Endodermal cell (in vitro differentiated cells): ENCODE data around the gene OR2A14. TPM values are rescaled to one million over a fixed set of nuclear protein-coding genes. Genes with fewer than 3 reads are reported as not detected.

ENCODE experiments used
- DNase-seq: peaks from one replicate; pipeline ENCODE4 v3.0.0-alpha.2; 2017
- H3K27ac ChIP-seq: 2 replicates; pipeline ENCODE4 v1.5.1; 2013; ENCODE audit warnings: mild to moderate bottlenecking, low read depth, low read length, moderate library complexity
- H3K27me3 ChIP-seq: 2 replicates; pipeline ENCODE4 v1.6.1; 2013; ENCODE audit warnings: mild to moderate bottlenecking, low read length, moderate library complexity; ENCODE audit not compliant: insufficient read depth, control insufficient read depth, poor library complexity, severe bottlenecking
- H3K36me3 ChIP-seq: 2 replicates; pipeline ENCODE4 v1.7.0; 2013; ENCODE audit warnings: mild to moderate bottlenecking, low read length, moderate library complexity; ENCODE audit not compliant: control insufficient read depth, insufficient read depth
- H3K4me1 ChIP-seq: one replicate; pipeline ENCODE4 v1.7.0; 2013; ENCODE audit warnings: low read length; ENCODE audit not compliant: control insufficient read depth, insufficient read depth
- H3K4me3 ChIP-seq: 2 replicates; pipeline ENCODE4 v1.5.1; 2013; ENCODE audit warnings: mild to moderate bottlenecking, low read length, moderate library complexity
- H3K9ac ChIP-seq: 2 replicates; pipeline ENCODE4 v1.6.1; 2013; ENCODE audit warnings: mild to moderate bottlenecking, low read length, moderate library complexity; ENCODE audit not compliant: poor library complexity, severe bottlenecking; ENCODE audit errors: extremely low read depth
- H3K9me3 ChIP-seq: 2 replicates; pipeline ENCODE4 v1.6.1; 2013; ENCODE audit warnings: mild to moderate bottlenecking, low read length, moderate library complexity; ENCODE audit not compliant: control insufficient read depth
- H3K27ac Mint-ChIP-seq: 2 replicates; pipeline ENCODE4 v1.8.0; 2020; ENCODE audit warnings: mixed read lengths
- H3K27me3 Mint-ChIP-seq: 2 replicates; pipeline ENCODE4 v1.8.0; 2021; ENCODE audit warnings: mild to moderate bottlenecking, mixed read lengths; ENCODE audit not compliant: insufficient read depth
- H3K36me3 Mint-ChIP-seq: 2 replicates; pipeline ENCODE4 v1.8.0; 2020; ENCODE audit warnings: low read depth, mixed read lengths
- H3K4me1 Mint-ChIP-seq: 2 replicates; pipeline ENCODE4 v1.8.0; 2020; ENCODE audit warnings: mixed read lengths
- H3K4me3 Mint-ChIP-seq: 2 replicates; pipeline ENCODE4 v1.8.0; 2020; ENCODE audit warnings: mild to moderate bottlenecking, moderate library complexity, mixed read lengths
- H3K9me3 Mint-ChIP-seq: 2 replicates; pipeline ENCODE4 v1.8.0; 2020; ENCODE audit warnings: mild to moderate bottlenecking, mixed read lengths
- CTCF ChIP-seq: fragments of 200-600 bp; sonication (generic); conservative IDR thresholded peaks from 2 replicates; pipeline ENCODE4 v1.5.0; 2021; ENCODE audit warnings: antibody characterized with exemption, mild to moderate bottlenecking
- WGBS, 2 experiments: methylation state at CpG; one replicate each; pipeline versions ENCODE4 v1.1.5 to v1.1.7; 2013; ENCODE audit warnings: missing lambda C conversion rate in 2 of 2, mixed read lengths in 1 of 2; ENCODE audit not compliant: insufficient coverage in 1 of 2, insufficient read length in 1 of 2; 5-methylcytosine and 5-hydroxymethylcytosine counted together
- total RNA-seq, 2 donors: library from RNA; stranded (reverse); fragmentation: NEBNext Ultra II Directional in 1 of 2; extraction: Animal tissue kit (Norgen Biotek cat#: 25700) in 1 of 2; gene quantifications; 2 replicates in 1 of 2; 3 replicates in 1 of 2; pipeline ENCODE4 v1.2.1, GENCODE V29; 2021

The OR2A14 gene
- total RNA-seq, 2 donors from 2014 or later = not detected

- Histone ChIP-seq H3K4me3 (no peak overlapping the region), H3K27ac (no peak overlapping the region), H3K9me3 (peaks cover 4% of the 10 kb centered on the region), H3K9ac (no peak overlapping the region), H3K4me1 (no peaks in the 10 kb centered on the region), H3K27me3 (no peaks in the 10 kb centered on the region), H3K36me3 (no peaks in the 10 kb centered on the region)
- Mint-ChIP-seq H3K36me3 (no peaks in the 10 kb centered on the region), H3K4me3 (no peak overlapping the region), H3K9me3 (peaks cover 3% of the 10 kb centered on the region), H3K4me1 (peaks cover 1% of the 10 kb centered on the region), H3K27me3 (no peaks in the 10 kb centered on the region), H3K27ac (no peak overlapping the region)
- DNase-seq = no peak
- WGBS, 2 experiments = 74 to 83% methylated on average over 2 to 4 of the region's 4 CpGs
- no peak for TF ChIP-seq CTCF
These were observed 36.2 kb upstream of the OR2A14 start for GRCh38 chr7:144086730-144087129.

GRCh38 chr7:144087230-144087629 lies 35.7 kb upstream of the OR2A14 start:
- Mint-ChIP-seq H3K4me1 (peaks cover 1% of the 10 kb centered on the region), H3K27me3 (no peaks in the 10 kb centered on the region), H3K27ac (no peak overlapping the region), H3K36me3 (no peaks in the 10 kb centered on the region), H3K9me3 (peaks cover 3% of the 10 kb centered on the region), H3K4me3 (no peak overlapping the region)
- H3K4me1 ChIP-seq = no peaks in the 10 kb centered on the region
- no peak for DNase-seq
- peaks cover 4% of the 10 kb centered on the region for H3K9me3 ChIP-seq
- 100% methylated on average over 1 of the region's 1 CpG; no CpG with 5 or more reads in 1 of the 2 experiments for WGBS, 2 experiments
- no peaks in the 10 kb centered on the region for H3K36me3 ChIP-seq
- no peak overlapping the region for H3K9ac ChIP-seq
- H3K27me3 ChIP-seq = no peaks in the 10 kb centered on the region
- TF ChIP-seq CTCF = no peak
- H3K4me3 ChIP-seq = no peak overlapping the region
- no peak overlapping the region for H3K27ac ChIP-seq

- Histone ChIP-seq H3K9me3 (peaks cover 4% of the 10 kb centered on the region), H3K27me3 (no peaks in the 10 kb centered on the region), H3K9ac (no peak overlapping the region), H3K4me1 (no peaks in the 10 kb centered on the region), H3K4me3 (no peak overlapping the region), H3K27ac (no peak overlapping the region), H3K36me3 (no peaks in the 10 kb centered on the region)
- no peaks in the 10 kb centered on the region for H3K36me3 Mint-ChIP-seq
- H3K27ac Mint-ChIP-seq = no peak overlapping the region
- peaks cover 3% of the 10 kb centered on the region for H3K9me3 Mint-ChIP-seq
- H3K27me3 Mint-ChIP-seq = no peaks in the 10 kb centered on the region
- H3K4me3 Mint-ChIP-seq = no peak overlapping the region
- peaks cover 1% of the 10 kb centered on the region for H3K4me1 Mint-ChIP-seq
- TF ChIP-seq CTCF = no peak
- 82 to 100% methylated on average over 1 to 2 of the region's 3 CpGs for WGBS, 2 experiments
- no peak for DNase-seq
These were observed 32.3 kb upstream of the OR2A14 start for GRCh38 chr7:144090667-144091066.
